DMS53 (cell line): ENCODE results near the gene SMAP2.

ENCODE experiments used
- DNase-seq: peaks from one replicate; lab custom pipeline; 2025; lab: John Stamatoyannopoulos, UW

SMAP2 gene

GRCh38 chr1:40421431-40422384 lies 48.2 kb downstream of the SMAP2 start:
- DNase-seq = no peak

- no peak for DNase-seq
These were observed 49.2 kb downstream of the SMAP2 start for GRCh38 chr1:40422630-40423263.

- DNase-seq = no peak
These were observed 49.7 kb downstream of the SMAP2 start for GRCh38 chr1:40423264-40423642.

GRCh38 chr1:40423951-40424618 lies 50.6 kb downstream of the SMAP2 start:
- no peak for DNase-seq

GRCh38 chr1:40425198-40425597 lies 51.7 kb downstream of the SMAP2 start:
- no peak for DNase-seq

GRCh38 chr1:40431385-40431784 lies 57.9 kb downstream of the SMAP2 start:
- no peak for DNase-seq

GRCh38 chr1:40432644-40433390 lies 59.3 kb downstream of the SMAP2 start:
- DNase-seq = no peak

GRCh38 chr1:40435471-40435870 lies 61.9 kb downstream of the SMAP2 start:
- no peak for DNase-seq

- DNase-seq = no peak
These were observed 62.3 kb downstream of the SMAP2 start for GRCh38 chr1:40435876-40436275.

GRCh38 chr1:40438391-40439015 lies 65.0 kb downstream of the SMAP2 start:
- DNase-seq = peak; percentile 59

- DNase-seq = peak; percentile 53
These were observed 65.7 kb downstream of the SMAP2 start for GRCh38 chr1:40439247-40439646.

GRCh38 chr1:40449684-40450494 lies 76.4 kb downstream of the SMAP2 start, which contains the start of gene ZFP69B:
Gene ZFP69B (plus strand): TSS chr1:40450476. CDS start chr1:40450962, 486 bp downstream.
- DNase-seq = peak; percentile 95

- peak; percentile 58 for DNase-seq
These were observed 77.1 kb downstream of the SMAP2 start for GRCh38 chr1:40450495-40451237.

- no peak for DNase-seq
These were observed 77.7 kb downstream of the SMAP2 start for GRCh38 chr1:40451238-40451585.

- no peak for DNase-seq
These were observed 81.3 kb downstream of the SMAP2 start for GRCh38 chr1:40454873-40455272.

- peak; percentile 49 for DNase-seq
These were observed 89.5 kb downstream of the SMAP2 start for GRCh38 chr1:40462956-40463590.

- no peak for DNase-seq
These were observed 95.8 kb downstream of the SMAP2 start for GRCh38 chr1:40469327-40469726.
